C1 segment of cervical spinal cord (tissue), 14 donors: ENCODE data around the gene GAGE12G.
"Not testable (repeated sequence)": the region's sequence is repeated elsewhere in the genome, so short reads cannot be mapped to it uniquely, and the experiment has no call there.

Experiments used
- DNase-seq, 14 donors: peaks; one replicate each; lab custom pipeline; 2025; lab: John Stamatoyannopoulos, UW

Gene GAGE12G

GRCh38 chrX:49570100-49570499, at the start of gene GAGE12G:
GAGE12G (plus strand) TSS chrX:49570400; CDS start chrX:49571555, 1,155 bp downstream.
- DNase-seq: not testable (repeated sequence)

GRCh38 chrX:49531877-49532276, 38.3 kb upstream of the GAGE12G start, which contains the start of gene GAGE12C:
GAGE12C (plus strand) TSS chrX:49532177; CDS start chrX:49533332, 1,155 bp downstream.
- DNase-seq: not testable (repeated sequence)

- not testable (repeated sequence) for DNase-seq
These were observed 28.8 kb upstream of the GAGE12G start, which contains the start of gene GAGE12D for GRCh38 chrX:49541433-49541832. GAGE12D (plus strand) TSS chrX:49541733; CDS start chrX:49542888, 1,155 bp downstream.

GRCh38 chrX:49550989-49551388, 19.2 kb upstream of the GAGE12G start, which contains the start of gene GAGE12E:
GAGE12E (plus strand) TSS chrX:49551289; CDS start chrX:49552444, 1,155 bp downstream.
- DNase-seq: not testable (repeated sequence)

- not testable (repeated sequence) for DNase-seq
These were observed 9.7 kb upstream of the GAGE12G start, which contains the start of gene GAGE12F for GRCh38 chrX:49560542-49560941. GAGE12F (plus strand) TSS chrX:49560842; CDS start chrX:49561997, 1,155 bp downstream.

GRCh38 chrX:49568728-49569127, 1.5 kb upstream of the GAGE12G start:
- DNase-seq: not testable (repeated sequence)

GRCh38 chrX:49569152-49569551, 1.0 kb upstream of the GAGE12G start:
- not testable (repeated sequence) for DNase-seq

- DNase-seq: not testable (repeated sequence)
These were observed 9.4 kb downstream of the GAGE12G start, which contains the start of gene GAGE12H for GRCh38 chrX:49579649-49580048. GAGE12H (plus strand) TSS chrX:49579949; CDS start chrX:49581104, 1,155 bp downstream.

- not testable (repeated sequence) for DNase-seq
These were observed 19.0 kb downstream of the GAGE12G start, which contains the start of gene GAGE2A for GRCh38 chrX:49589196-49589595. GAGE2A (plus strand) TSS chrX:49589496; CDS start chrX:49590651, 1,155 bp downstream.

GRCh38 chrX:49589769-49590478, 19.7 kb downstream of the GAGE12G start:
- not testable (repeated sequence) for DNase-seq

GRCh38 chrX:49590488-49590887, 20.3 kb downstream of the GAGE12G start:
- not testable (repeated sequence) for DNase-seq

GRCh38 chrX:49598720-49599119, 28.5 kb downstream of the GAGE12G start, which contains the start of gene GAGE1:
GAGE1 (plus strand) TSS chrX:49599020; CDS start chrX:49600175, 1,155 bp downstream.
- DNase-seq: not testable (repeated sequence)

- no peak for DNase-seq
These were observed 40.6 kb downstream of the GAGE12G start for GRCh38 chrX:49610718-49611310.

GRCh38 chrX:49618574-49618973, 48.4 kb downstream of the GAGE12G start:
- no peak for DNase-seq
